BLaER1 (cell line): ENCODE measurements around the gene STX4.

Experiments used
- H3K27ac ChIP-seq: shearing (Covaris generic); formaldehyde crosslinking; 2 replicates; pipeline ENCODE4 v1.8.1; 2022
- H3K27me3 ChIP-seq: shearing (Covaris generic); formaldehyde crosslinking; 2 replicates; pipeline ENCODE4 v1.8.1; 2022
- H3K36me3 ChIP-seq: shearing (Covaris generic); formaldehyde crosslinking; 2 replicates; pipeline ENCODE4 v1.8.1; 2022
- H3K4me1 ChIP-seq: shearing (Covaris generic); formaldehyde crosslinking; 2 replicates; pipeline ENCODE4 v1.8.1; 2022
- H3K4me2 ChIP-seq: shearing (Covaris generic); formaldehyde crosslinking; 2 replicates; pipeline ENCODE4 v1.8.1; 2022
- H3K4me3 ChIP-seq: shearing (Covaris generic); formaldehyde crosslinking; 2 replicates; pipeline ENCODE4 v1.8.1; 2022
- H3K9ac ChIP-seq: shearing (Covaris generic); formaldehyde crosslinking; 2 replicates; pipeline ENCODE4 v1.8.1; 2022
- H3K9me3 ChIP-seq: shearing (Covaris generic); formaldehyde crosslinking; 2 replicates; pipeline ENCODE4 v1.8.1; 2022
- H4K20me1 ChIP-seq: shearing (Covaris generic); formaldehyde crosslinking; 2 replicates; pipeline ENCODE4 v1.8.1; 2022
- Cebpa-rat ChIP-seq: shearing (Covaris generic); IDR thresholded peaks from 2 replicates; pipeline ENCODE4 v1.8.1; 2022

STX4 gene

DNA sequence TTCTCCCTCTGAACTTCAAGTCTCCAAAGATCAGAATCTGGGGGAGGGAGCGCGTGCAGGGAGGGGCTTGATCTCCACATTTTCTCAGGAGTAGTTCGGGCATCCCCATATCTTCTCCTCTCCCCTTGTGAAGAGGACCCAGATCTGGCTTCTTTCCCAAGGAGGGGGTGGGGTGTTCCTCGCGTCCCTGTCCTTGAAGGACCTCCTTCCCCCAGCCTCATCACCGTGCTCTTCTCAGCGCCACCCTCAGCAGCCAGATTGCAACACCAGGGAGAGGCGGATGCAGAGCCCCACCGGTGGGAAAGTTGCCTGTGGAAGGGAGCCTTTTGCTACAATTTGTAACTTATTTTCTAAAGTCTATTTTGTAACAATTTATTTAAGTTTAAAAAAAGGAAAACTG lies 49.7 kb downstream of the STX4 start:
- no peaks in the 10 kb centered on the region for H3K27me3 ChIP-seq
- TF ChIP-seq Cebpa-rat, result no peak
- no peak overlapping the region for H3K9ac ChIP-seq
- H4K20me1 ChIP-seq, result peaks cover 98% of the 10 kb centered on the region
- H3K4me2 ChIP-seq, result no peak overlapping the region
- H3K4me3 ChIP-seq, result no peak overlapping the region
- peaks cover 100% of the 10 kb centered on the region for H3K36me3 ChIP-seq
- no peaks in the 10 kb centered on the region for H3K9me3 ChIP-seq
- no peaks in the 10 kb centered on the region for H3K4me1 ChIP-seq
- H3K27ac ChIP-seq, result no peak overlapping the region

DNA sequence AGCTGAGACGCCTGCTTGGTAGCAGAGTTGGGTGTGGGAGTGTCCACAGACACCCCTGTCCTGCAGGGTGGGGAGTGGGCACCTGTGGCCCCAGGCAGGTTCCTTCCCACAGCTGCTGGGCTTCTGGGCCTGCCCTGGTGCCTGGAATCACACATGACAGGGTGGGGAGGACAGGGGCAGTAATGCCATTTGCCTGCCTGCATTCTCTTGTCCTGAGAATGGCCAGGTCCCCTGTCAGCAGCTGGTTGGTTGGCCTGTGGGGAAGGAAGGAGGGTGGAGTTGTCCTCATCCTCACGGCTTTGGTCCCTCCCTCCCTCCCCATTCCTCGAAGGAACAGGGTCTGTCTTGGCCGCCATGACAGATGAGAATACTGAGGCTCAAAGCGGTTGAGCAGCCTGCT lies 50.2 kb downstream of the STX4 start:
- peaks cover 98% of the 10 kb centered on the region for H4K20me1 ChIP-seq
- H3K9ac ChIP-seq, result no peak overlapping the region
- H3K4me3 ChIP-seq, result no peak overlapping the region
- H3K36me3 ChIP-seq, result peaks cover 100% of the 10 kb centered on the region
- no peak overlapping the region for H3K27ac ChIP-seq
- H3K4me1 ChIP-seq, result no peaks in the 10 kb centered on the region
- H3K4me2 ChIP-seq, result no peak overlapping the region
- no peaks in the 10 kb centered on the region for H3K27me3 ChIP-seq
- TF ChIP-seq Cebpa-rat, result no peak
- H3K9me3 ChIP-seq, result no peaks in the 10 kb centered on the region

DNA sequence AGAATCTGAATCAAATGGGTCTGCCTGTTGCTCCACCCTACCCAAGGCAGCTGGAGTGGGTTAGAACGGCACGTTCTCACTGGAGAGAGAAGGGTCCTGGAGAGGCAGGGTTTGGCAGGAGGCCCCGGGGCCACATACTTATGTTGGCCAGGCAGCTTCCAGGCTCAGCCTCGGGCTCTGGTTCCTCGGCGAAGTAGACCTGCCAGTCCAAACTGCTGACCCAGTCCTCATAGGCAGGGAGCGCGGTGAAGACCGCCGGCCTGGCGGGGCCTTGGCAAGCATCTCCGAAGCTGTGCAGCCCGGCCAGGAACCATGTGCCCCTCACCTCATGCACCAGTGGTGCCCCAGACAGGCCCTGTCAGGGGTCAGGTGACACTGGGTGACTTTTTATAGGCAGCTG lies 50.6 kb downstream of the STX4 start:
- no peak overlapping the region for H3K27ac ChIP-seq
- H3K27me3 ChIP-seq, result no peaks in the 10 kb centered on the region
- H3K9me3 ChIP-seq, result no peaks in the 10 kb centered on the region
- no peak for TF ChIP-seq Cebpa-rat
- no peak overlapping the region for H3K4me2 ChIP-seq
- no peak overlapping the region for H3K4me3 ChIP-seq
- no peak overlapping the region for H3K9ac ChIP-seq
- H3K4me1 ChIP-seq, result no peaks in the 10 kb centered on the region
- H3K36me3 ChIP-seq, result peaks cover 100% of the 10 kb centered on the region
- H4K20me1 ChIP-seq, result peaks cover 98% of the 10 kb centered on the region

DNA sequence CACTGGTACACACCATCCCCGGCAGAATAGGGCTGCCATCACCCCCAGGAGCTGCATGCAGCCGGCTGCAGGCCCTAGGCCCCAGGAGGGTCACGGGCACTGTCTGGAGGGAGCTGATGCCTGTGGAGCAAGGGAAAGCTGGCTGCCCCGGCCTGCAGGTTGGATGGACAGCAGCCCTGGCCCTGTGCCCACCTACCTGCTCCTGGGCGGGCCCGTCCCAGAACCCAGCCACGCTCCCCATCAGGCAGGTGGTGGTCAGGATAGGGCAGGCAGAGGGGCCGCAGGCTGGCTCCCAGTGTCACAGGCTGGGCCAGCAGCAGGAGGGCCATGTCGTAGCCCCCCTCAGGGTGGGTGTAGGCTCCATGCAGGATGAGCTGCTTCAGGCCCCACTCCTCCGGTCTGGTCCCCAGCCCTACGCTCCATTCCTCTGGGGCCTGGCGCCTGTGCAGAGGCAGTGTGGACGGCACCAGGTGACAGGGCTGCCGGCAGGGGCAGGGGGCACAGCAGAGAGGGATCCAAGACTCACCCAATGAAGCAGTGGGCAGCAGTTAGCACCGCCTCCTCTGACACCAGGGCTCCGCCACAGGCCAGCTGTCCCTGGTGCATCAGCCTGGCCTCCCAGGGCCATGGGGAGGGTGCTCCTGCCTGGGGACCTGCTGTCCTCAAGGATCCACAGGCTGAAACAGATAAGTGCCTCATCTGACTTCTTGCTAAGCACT lies 51.4 kb downstream of the STX4 start:
- Histone ChIP-seq H3K27me3 (no peaks in the 10 kb centered on the region), H3K9me3 (no peaks in the 10 kb centered on the region), H3K27ac (peak overlapping the region; percentile 22; the same call in 1 of the 2 replicates), H3K9ac (no peak overlapping the region), H3K4me2 (no peak overlapping the region), H3K4me3 (no peak overlapping the region), H3K36me3 (peaks cover 100% of the 10 kb centered on the region), H4K20me1 (peaks cover 94% of the 10 kb centered on the region), H3K4me1 (no peaks in the 10 kb centered on the region)
- no peak for TF ChIP-seq Cebpa-rat

DNA sequence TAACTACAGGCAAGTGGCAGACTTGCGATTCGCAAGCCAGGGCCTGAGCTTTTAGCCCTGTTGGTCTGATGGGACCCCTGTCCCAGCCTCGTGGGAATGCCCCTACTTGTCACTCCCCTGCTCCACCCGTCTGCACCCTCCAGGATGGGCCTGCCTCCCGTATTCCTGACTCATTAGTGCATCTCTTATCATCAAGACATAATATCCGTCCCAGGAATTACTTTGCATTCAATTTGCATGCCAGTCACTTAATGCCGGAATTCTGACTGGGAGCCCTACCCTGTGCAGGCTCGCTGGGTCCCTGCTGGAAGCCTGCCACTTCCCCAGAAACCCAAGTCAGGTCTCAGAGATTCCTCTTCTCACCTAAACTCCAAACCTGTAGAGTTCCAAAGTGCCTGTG lies 52.1 kb downstream of the STX4 start:
- no peaks in the 10 kb centered on the region for H3K9me3 ChIP-seq
- no peak overlapping the region for H3K4me3 ChIP-seq
- no peak overlapping the region for H3K27ac ChIP-seq
- peaks cover 100% of the 10 kb centered on the region for H3K36me3 ChIP-seq
- no peaks in the 10 kb centered on the region for H3K27me3 ChIP-seq
- no peak for TF ChIP-seq Cebpa-rat
- peaks cover 88% of the 10 kb centered on the region for H4K20me1 ChIP-seq
- no peaks in the 10 kb centered on the region for H3K4me1 ChIP-seq
- H3K9ac ChIP-seq, result no peak overlapping the region
- H3K4me2 ChIP-seq, result no peak overlapping the region

DNA sequence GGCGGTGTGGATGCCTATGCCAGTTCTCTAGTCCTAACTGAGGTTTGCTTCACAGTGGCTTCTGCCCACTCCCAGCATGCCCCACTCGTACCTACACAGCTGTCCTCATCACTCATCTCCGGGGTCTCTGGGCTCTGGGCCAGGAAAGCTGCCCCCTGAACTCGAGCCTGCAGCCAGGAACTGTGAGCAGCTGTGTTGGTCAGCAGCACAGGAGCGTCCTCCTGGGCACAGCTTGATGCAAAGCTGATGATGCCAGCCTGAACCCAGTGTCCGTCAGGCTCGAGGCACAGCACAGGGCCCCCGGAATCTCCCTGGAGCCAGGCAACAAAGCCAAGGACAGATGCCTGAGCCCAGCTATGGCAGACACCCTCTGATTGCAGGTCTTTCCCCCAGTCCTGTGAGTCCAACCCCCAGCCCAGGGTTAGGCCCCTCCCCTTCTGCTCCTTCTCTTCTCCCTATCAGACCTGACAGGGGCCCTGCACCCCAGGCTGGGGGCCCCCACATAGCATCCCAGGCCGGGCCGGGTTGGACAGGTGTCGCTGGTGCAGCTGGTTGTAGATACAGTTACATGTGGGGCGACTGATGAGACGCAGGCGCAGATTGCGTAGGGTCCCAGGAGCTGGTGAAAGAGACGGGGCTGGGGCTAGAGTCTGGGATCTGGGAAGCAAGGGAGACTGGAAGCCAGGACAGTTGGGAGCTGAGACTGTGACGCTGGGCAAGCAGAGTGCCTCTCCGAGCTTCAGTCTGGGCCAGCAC lies 52.7 kb downstream of the STX4 start:
- H3K27me3 ChIP-seq, result no peaks in the 10 kb centered on the region
- peaks cover 88% of the 10 kb centered on the region for H4K20me1 ChIP-seq
- no peak overlapping the region for H3K27ac ChIP-seq
- H3K4me1 ChIP-seq, result no peaks in the 10 kb centered on the region
- H3K36me3 ChIP-seq, result peaks cover 100% of the 10 kb centered on the region
- no peaks in the 10 kb centered on the region for H3K9me3 ChIP-seq
- H3K9ac ChIP-seq, result no peak overlapping the region
- no peak overlapping the region for H3K4me2 ChIP-seq
- H3K4me3 ChIP-seq, result no peak overlapping the region
- no peak for TF ChIP-seq Cebpa-rat

DNA sequence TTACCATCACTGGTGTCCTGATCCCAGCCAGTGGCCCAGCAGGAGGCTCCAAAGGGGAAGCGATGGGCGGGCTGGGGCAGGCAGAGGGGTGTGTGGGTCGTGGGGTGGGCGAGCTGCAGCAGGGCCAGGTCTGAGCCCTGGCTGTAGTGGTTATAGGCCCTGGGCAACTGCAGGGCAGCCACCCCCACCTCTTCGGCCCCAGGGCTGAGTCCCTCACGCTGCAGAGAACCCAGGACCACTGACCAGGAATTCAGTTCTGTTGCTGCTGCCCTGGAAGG lies 53.2 kb downstream of the STX4 start:
- Histone ChIP-seq H3K9me3 (no peaks in the 10 kb centered on the region), H3K36me3 (peaks cover 100% of the 10 kb centered on the region), H3K4me2 (no peak overlapping the region), H3K27ac (no peak overlapping the region), H3K27me3 (no peaks in the 10 kb centered on the region), H4K20me1 (peaks cover 87% of the 10 kb centered on the region), H3K9ac (no peak overlapping the region), H3K4me1 (no peaks in the 10 kb centered on the region), H3K4me3 (no peak overlapping the region)
- no peak for TF ChIP-seq Cebpa-rat

DNA sequence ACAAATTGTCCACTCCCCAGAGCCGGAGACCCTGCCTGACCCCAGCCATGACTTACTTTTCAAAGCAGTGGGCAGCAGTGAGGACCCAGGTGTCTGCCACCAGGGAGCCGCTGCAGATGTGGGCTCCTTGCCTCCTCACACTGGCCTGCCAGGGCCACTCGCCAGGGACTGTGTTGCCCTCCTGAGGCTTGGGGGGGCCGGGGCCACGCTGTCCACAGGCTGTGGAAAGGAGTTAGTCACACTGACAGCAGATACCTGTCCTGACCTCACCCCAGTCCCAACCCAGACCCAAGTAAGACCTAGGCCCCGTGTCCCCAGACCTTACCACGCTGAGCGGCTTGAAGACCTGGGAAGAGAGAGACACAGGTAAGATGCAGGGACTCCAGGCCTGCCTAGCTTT lies 54.1 kb downstream of the STX4 start:
- no peak overlapping the region for H3K4me3 ChIP-seq
- H3K27me3 ChIP-seq, result no peaks in the 10 kb centered on the region
- H3K27ac ChIP-seq, result no peak overlapping the region
- peaks cover under 1% of the 10 kb centered on the region; the same call in 1 of the 2 replicates for H3K4me1 ChIP-seq
- H3K9ac ChIP-seq, result no peak overlapping the region
- no peak overlapping the region for H3K4me2 ChIP-seq
- TF ChIP-seq Cebpa-rat, result no peak
- H3K9me3 ChIP-seq, result no peaks in the 10 kb centered on the region
- H4K20me1 ChIP-seq, result peaks cover 82% of the 10 kb centered on the region
- H3K36me3 ChIP-seq, result peaks cover 98% of the 10 kb centered on the region

DNA sequence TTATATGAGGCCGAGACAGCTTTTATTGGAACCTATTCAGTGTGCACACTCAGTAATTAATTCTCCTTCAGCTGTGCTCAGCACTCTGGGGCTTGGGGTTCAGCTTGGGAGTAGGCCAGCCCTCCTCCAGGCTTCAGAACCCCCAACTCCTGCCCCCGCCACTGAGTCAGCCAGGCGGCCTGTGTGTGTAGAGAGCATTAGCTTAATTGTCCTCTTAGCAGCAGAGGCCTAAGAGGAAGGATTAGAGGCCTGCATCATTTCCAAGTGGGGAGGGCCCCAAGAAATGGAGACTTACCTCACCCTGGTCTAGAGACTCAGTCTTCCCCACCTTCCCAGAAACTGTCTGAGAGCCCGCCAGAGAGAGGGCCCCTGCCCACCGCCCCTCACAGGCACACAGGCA lies 54.6 kb downstream of the STX4 start:
- Histone ChIP-seq H3K4me2 (no peak overlapping the region), H3K36me3 (peaks cover 96% of the 10 kb centered on the region), H3K27ac (no peak overlapping the region), H3K4me1 (peaks cover 6% of the 10 kb centered on the region; the same call in 1 of the 2 replicates), H3K4me3 (no peak overlapping the region), H3K9me3 (no peaks in the 10 kb centered on the region), H3K9ac (no peak overlapping the region), H4K20me1 (peaks cover 82% of the 10 kb centered on the region), H3K27me3 (no peaks in the 10 kb centered on the region)
- no peak for TF ChIP-seq Cebpa-rat

DNA sequence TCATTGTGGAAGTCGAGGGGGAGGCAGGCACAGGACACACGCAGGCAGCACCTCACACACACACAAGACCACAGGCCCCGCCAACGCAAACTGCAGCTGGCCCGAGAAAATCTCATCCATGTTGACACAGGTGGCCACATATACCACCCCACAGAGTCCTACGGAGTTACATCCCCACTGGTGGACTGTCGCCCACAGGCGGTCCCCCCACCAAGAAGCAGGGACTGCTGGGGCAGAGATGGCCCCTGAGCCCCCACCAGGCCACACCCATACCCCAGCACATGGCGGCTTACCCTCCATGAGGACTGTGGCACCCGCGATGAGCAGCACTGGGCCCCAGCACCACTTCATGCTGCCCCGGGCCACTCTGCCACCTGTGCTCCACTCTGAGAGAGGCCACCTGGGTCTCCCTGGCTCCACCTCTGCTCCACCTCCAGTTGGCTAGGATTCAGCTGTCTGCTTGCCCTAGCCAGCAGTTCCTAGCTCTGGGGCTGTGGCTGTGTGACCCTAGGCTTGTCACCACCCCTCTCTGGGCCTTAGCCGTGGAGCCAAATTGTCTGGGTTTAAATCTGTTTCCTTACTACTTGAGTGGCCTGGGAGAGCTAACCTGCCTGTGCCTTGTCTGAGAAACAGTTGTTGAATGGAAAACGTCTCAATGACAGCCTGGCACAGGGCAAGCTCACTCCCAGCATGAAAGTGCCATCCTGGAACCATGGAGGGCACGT lies 55.3 kb downstream of the STX4 start, which contains the start of gene PRSS53:
Gene PRSS53, minus strand, starts transcription at position 485 of the 725 bp plus-strand sequence. Its CDS starts 134 bp downstream, at position 351.
- no peaks in the 10 kb centered on the region for H3K27me3 ChIP-seq
- no peak for TF ChIP-seq Cebpa-rat
- H3K4me2 ChIP-seq, result no peak within 1 kb of the TSS
- no peaks in the 10 kb centered on the region for H3K9me3 ChIP-seq
- peaks cover 89% of the 10 kb centered on the region for H3K36me3 ChIP-seq
- H3K9ac ChIP-seq, result no peak within 1 kb of the TSS
- no peak within 1 kb of the TSS for H3K4me3 ChIP-seq
- no peak within 1 kb of the TSS for H3K27ac ChIP-seq
- H3K4me1 ChIP-seq, result peaks cover 11% of the 10 kb centered on the region
- H4K20me1 ChIP-seq, result peaks cover 76% of the 10 kb centered on the region
